GM19455 (cell line): Measurements from ENCODE around the gene LTC4S.
A peak's percentile ranks its signal among the peaks of the same experiment; 100 is the strongest.

Experiments
- ATAC-seq: cut with Tn5 transposase; IDR thresholded peaks from one replicate; pipeline ENCODE4 v1.9.1; 2021; ENCODE audit not compliant: unreplicated experiment

The LTC4S gene

DNA sequence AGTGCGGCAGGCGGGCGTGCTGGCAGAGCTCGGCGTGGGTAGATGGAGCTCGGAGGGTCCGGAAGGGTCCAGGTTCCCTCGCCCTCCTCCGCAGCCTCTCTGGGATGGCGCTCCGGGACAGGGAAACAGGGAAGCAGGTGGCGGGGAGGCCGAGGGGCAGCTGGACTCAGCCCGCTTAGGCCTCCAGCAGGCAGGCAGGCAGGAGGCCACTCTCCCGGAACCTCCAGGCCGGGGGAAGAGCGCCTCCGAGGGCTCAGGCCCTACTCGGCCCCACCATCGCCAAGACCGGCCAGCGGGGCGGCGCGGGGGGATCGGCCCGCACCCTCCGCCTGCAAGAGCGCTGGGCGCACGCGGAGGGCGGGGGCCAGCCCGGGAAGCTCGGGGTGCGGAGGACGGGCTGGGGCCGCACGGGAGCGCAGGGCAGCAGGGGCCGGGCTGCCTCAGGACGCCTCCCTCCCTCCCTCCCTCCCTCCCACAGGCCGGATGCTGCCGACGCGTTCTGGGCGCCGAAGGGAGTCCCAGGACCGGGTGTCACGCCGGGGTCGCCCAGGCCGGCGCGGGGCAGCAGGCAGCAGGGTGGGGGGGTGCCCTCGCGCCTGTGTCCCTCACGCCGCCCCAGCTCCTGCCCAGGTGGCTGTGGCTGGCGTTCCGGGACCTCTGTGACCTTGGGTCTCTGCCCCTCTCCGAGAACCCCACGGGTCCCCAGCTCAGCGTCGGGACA, 11.9 kb downstream of the LTC4S start:
- ATAC-seq = peak; percentile 31

DNA sequence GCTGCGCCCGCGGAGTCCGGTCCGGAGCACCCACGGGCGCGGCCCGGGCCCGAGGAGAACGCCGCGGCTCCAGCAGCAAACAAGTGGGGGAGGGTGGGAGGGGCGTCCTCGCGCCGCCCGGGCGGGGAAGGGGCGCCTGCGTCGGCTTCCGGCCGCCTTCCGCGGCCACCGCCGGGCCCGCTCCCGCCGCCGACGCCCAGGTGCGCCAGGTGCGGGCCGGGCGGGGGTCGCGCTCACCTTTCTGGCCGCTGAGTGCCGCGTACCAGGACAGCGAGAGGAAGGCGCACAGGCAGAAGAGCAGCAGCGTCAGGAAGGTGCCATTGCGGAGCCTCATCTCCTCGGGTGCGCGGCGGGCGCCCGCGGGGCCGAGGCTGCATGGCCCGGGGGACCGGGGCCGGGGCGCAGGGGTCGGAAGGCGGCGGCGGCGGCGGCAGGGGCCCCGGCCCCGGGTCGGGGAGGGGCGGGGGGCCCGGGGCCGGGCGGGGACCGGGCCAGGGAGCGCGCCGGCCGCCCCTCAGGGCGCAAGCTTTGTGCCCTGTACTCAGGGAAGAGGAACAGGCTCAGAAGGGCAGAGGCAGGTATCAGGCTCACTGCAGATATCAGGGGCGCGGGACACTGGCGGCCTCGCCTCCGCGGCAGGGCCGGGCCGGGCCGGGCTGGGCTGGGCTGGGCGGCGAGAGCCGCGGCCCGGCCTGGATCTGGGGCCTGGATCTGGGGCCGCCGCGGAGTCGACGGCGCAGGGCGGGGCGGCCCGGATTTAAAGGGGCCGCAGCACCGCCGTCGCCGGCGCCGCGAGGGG, 12.7 kb downstream of the LTC4S start, which contains the start of gene MGAT4B:
TSS of gene MGAT4B (minus strand) at position 617 of the 799 bp plus-strand sequence. CDS start at position 334, 283 bp downstream.
- peak; percentile 68 for ATAC-seq

DNA sequence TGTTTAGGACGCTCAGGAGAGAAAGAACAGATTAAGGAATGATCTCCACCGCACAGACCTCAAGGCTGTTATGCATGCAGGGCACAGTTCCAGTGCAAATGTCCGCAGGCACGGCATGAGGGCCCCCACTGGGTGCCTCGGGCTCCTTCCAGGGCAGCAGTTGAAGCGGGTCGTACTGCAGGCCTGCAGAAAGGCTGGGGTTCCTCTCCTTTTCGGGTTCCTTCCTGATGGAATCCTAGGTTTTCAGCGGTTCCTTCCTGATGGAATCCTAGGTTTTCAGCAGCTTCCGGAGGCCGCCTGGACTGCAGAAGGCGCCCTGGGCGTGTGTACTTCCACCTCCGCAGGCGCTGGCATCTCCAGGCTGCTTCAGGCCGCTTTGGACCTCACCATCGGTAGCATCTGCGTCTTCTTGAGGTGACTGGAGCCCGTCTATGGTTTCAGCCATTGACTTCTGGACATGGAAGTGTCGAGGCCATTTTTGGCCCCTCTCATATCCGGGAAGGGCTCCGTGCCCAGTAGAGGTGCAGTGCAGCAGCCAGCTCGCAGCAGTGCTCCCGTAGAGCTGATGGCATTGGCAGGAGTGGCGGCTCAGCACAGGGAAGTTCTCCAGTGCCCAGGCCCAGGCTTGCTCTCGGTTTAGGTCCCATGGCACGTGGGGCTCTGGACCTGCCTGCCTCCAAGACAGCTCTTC, 18.5 kb downstream of the LTC4S start:
- no peak for ATAC-seq

DNA sequence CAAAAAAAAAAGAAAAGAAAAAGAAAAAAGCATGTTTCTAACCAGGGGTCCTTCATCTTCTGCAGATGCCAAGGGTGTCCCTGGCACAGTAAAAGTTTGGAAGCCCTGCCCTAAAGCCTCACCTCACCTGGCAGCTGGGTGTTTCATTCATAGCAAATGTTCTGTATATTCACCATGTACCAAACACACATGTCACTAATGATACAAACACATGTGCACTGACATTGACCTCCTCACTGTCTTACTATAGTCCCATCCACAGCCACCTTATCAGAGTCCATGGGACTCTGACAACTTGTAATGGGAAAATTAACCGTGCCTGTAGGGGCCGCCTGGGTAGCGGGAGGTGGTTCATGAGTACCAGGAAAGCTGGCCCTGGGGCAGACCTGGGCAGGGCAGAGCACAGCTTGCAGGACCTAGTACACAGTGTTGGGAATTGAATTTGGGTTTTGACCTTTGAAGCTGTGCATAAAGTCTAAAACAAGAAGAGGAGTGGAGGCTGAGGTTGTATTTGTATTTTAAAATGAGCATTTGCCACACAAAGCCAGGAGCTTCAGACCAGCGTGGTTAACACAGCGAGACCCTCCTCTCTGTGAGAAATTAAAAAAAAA, 19.3 kb downstream of the LTC4S start:
- no peak for ATAC-seq

DNA sequence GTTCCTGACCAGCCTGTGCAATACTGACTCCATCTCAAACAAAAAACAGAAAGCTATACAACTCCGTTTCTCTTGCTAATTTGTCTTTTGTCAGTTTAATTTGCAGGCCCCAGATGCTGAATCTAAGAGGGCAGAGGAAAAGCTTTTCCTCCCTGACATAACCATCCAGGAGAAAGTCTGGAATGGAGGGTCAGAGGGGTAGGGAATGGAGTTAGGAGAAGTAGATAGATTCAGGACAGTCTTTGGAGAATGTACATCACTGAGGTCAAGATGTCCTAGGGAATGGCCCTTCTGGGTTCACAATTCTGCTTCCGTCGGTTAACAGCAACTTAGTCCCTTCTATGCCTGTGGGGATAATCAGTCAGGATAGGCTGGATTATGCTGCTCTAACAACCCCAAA, 20.3 kb downstream of the LTC4S start:
- no peak for ATAC-seq

DNA sequence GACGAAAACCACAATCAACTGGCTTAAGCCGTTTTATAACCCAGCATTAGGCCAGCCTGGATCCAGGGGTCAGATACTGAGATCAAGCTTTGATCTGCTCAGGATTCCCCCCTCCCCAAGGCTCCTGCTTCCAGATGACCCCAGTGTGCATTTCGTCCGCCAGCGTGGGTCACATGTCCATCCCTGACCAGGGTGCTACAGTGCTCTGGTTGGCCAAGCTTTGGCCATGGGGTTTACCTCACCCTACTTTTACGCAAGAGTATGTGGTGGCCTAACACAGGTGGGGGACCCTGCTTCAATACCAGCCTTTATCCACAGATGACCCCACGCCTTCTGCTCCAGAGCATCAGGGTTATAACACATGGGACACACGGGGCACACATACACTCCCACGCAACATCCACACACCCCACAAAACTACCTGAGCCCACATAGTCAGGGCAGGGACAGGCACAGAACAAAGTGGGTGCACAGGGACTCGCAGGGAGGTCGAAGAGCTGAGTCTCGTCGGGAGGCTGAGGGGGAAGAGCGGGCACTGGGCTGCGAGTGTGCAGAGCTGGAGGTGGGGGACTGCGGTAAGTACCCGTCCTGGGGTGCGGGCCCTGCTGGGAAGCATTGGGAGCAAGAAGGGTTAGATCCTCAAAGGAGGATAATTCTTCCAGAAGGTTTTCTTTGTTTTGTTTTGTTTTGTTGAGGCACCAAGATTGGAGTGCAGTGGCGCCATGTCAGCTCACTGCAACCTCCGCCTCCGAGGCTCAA, 21.9 kb downstream of the LTC4S start:
- ATAC-seq = no peak

DNA sequence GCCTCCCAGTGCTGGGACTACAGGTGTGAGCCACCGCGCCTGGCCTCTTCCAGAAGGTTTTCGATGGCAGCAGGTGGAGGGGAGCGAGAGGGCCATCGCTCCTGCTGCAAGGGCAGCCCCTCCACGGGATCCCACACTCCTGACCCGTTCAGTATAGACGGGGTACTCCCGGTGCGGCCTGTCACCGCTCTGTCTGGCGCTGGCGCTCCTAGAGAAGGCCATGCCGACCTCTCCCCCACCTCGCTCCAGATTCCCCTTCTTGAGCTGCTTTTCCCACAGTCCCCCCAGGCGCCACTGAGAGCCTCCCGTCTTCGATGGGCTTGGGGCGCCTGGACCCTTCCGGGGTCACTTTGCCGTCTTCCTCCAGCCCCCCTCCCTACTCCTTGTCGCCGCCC, 22.6 kb downstream of the LTC4S start:
- ATAC-seq = no peak

DNA sequence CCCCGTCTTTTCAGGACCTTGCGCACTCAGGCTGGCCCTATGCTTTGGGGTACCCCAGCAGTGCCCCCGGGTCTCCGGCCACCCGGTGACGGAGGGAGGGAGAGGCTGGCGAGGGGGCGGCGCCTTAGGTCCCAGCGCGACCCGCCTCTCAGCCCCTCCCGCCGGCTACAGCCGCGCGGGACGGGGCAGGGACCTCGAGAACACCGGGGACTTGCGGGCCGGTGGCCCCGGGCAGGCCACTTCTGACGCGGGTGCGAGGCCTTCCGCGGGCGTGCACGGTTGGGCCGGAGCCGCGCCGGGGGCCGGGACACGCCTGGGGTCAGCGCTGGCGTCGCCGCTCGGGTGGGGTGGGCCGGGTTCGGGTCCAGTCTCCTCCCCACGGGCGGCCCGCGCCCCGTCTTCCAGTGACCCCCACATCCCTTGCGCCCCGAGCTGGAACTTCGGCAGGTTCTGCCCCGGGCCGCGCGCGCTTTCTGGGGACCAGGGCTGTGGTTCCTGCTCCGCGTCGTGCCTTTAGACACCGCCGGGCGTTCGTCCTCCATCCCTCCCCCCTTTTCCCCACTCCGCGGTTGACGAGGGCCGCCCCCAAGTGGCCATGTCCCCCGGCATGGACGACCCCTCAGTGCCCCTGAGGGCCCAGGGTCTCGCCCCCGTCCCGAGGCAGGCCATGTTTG, 23.1 kb downstream of the LTC4S start:
- ATAC-seq = no peak

DNA sequence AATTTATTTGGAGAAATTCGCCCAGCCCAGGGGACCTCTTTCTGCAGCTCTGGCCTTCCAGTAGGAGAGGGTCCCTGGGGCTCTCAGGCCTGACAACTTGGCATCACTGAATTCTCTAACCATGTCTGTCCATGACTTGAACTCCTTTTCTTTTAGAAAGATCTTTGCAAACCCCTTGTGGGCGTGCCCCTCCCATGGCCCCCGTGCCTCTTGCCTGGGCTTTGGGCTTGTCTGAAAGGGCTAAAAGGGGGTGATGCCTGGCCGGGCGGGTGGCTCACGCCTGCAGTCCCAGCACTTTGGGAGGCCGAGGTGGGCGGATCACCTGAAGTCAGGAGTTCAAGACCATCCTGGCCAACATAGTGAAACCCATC, 23.7 kb downstream of the LTC4S start:
- no peak for ATAC-seq

DNA sequence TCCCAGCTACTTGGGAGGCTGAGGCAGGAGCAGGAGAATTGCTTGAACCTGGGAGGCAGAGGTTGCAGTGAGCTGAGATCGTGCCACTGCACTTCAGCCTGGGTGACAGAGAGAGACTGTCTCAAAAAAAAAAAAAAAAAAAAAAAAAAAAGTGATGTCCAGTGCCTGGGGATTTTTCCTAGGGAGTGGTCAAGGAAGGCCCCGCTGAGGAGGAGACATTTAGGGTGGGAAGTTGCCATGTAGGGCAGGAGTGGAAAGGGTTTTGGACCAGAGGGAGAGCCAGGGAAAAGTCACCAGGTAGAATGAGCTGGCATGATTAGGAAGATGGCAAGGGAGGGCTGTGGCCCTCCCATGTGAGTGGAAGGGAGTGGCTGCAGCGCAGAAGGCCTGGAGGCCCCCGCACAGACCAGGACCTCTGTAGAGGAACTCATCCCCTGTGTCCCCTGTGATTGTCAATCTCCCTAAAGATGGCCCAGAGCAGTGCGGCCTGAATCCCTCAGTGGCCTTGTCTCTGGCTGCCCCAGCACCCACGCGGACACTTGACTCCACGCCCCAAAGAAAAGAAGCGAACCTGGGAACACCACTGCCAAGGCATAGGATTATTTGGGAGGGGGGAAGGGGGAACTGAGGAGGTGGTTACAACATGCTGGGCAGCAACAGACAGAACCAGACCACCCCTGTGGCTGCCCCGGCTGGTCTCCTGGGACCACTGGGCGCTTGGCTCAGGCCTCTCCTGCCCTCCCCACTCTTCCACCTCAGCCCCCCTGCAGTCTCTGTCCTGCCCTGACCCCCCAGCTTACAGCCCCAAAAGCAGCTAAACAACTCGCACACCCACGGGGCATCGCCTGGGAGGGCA, 24.3 kb downstream of the LTC4S start:
- no peak for ATAC-seq

DNA sequence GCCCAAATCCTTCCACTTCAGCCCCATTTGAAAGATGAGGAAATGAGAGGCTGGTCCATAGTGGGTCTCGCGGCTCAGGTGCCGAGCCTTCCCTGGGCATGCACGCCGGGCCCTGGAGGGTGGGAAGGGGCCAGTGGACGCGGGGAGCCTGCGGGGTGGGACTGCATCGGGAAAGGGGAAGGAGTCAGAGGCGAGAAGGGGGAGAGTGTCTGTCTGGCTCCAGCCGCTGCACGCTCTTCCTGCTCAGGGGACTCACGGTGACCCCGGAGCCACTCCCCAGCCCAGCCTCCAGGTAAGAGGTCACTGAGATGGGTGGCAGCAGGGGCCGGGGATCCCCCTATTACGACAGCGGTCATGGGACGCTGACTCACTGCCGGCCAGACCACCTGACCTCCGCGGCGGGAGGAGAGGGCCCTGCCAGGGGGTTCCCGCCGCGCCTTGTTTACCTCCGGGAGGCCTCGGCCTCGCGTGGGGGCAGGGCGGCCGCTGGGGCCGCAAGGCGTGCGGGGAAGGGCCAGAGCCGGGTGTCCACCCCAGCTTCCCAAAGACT, 25.0 kb downstream of the LTC4S start:
- peak; percentile 51 for ATAC-seq

DNA sequence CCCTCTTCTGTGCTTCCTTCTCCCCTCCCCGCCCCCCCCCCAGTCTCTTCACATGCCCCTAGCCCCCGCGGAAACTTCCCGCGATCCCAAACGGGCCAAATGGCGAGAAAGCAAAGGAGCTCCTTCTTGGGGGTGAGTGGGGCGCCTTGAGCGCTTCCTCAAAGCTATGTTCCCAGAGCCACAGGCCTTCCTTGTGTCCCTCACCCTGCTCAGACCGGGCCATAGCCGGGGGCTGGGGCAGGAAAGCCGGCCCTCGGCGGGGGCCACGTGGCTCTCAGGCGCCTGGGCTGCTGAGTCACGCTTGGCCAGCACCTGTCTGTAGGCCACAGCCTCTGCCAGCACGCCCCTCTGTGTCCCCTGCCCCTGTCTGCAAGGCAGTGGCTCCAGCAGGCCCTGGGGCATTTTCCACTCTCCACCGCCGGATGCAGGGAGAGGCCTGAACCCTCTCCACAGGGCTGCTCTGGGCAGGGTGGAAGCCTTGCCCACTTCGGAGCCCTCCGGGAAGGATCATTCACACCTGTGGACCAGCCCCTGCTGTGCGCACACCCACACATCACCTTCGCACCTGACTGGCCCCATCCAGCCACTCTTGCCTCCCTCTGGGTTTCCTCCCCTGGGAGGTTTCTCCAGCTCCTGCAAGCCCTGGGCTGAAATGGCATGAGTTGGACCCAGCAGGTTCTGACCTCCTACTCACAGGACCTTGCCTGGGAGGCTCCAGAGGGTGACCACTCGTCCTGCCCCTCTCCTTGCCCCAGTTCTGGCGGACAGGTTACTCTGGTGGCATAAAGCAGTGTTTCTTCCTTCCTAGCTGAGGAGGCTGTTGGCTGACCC, 25.7 kb downstream of the LTC4S start:
- ATAC-seq = no peak

DNA sequence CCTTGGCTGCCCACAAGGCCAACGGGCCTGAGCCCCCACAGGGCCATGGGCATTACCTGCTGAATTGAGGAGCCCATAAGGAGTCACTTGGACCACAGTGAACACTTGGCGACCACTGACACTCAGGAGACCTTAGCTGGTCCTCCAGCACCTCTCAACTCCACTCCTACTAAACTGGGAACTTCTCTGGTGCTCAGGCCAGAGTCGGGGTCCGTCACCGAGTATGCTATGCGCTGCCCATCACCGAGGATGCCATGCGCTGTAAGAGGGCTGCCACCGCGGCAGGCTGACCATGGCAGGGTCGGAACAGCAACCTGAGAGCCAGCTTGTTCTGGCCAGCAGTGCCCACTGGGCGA, 26.3 kb downstream of the LTC4S start:
- no peak for ATAC-seq

DNA sequence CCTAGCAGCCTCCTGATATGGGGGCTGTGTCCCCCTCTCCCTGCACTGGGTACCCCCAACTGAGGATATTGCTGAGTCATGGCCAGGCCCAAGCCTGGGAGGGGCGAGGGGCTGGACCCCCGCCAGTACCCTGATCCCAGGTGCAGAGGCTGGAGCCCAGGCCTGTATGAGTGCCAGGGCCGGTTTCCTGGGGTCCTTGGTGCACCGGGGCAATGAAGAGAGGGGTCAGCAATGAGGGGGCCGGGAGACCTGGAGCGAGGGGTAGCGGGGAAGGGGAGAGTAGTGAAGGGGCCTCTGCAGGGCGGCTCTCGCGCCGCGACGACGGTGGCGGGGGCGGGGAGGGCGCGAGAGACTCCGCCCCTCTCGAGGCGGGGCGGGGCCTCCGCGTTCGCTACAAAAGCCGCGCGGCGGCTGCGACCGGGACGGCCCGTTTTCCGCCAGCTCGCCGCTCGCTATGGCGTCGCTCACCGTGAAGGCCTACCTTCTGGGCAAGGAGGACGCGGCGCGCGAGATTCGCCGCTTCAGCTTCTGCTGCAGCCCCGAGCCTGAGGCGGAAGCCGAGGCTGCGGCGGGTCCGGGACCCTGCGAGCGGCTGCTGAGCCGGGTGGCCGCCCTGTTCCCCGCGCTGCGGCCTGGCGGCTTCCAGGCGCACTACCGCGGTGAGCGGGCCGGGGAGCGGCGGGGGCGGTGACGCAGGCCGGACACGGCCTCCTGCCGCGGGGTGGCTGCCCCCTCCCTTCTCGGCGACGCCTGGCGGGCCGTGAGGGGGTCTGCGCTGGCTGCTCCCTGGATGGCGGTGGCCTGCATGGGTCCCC, 26.9 kb downstream of the LTC4S start, which contains the start of gene SQSTM1:
TSS of gene SQSTM1 (plus strand) at position 423 of the 815 bp plus-strand sequence. CDS start at position 455, 32 bp downstream.
- ATAC-seq = peak; percentile 38

DNA sequence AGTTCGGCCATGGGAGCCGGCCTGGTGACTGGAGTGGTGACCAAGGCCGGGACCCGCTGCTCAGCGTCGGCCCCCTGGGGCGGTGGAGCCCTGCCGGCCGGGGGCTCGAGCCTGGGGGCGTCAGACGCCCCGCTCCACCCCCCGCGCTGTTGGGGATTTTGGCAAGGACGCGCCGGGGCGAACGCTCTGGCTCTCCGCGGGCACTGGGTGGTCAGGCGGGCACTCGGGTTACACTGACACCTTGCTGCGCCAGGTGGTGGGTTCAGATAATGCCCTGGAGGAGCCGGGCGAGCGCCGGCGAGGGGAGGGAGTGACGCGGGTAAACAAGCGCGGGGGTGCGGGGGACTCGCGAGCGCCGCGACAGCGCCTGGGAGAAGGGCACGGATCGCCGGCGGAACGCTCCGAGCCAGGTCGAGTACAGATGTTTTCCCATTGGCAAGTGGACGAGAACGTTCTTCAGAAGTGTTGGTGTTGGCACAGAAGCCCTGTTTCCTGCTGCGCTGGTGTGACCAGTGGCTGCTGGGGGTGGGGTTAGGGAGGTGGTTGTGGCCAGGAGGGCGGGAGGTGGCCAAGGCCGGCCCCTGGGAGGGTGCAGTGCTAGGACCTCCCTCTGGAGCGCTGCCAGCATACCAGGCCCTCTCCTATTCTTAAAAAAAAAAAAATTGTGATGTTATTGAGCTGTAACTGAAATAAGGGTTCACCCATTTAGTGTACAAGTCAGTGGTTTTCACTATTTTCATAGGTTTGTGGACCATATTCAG, 27.7 kb downstream of the LTC4S start:
- ATAC-seq = peak; percentile 49

DNA sequence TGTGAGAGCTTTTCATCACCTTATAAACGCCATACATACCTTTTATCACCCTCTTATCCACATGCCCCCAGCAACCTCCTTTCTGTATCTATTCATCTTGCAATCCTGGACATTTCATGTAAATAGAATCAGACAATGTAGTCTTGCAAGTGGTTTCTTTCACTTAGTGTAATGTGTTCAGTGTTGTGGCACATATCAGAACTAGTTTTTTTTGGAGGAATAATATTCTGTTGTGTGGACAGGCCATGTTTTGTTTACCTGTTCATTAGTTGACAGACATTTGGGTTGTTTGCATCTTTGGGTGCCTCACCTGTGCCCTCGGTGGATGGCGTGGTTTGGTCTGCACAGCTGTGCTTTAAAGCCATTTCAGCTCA, 28.3 kb downstream of the LTC4S start:
- ATAC-seq = no peak
